GM23338 (cell line): ENCODE results near the gene PCBP3. TPM values are rescaled to one million over a fixed set of nuclear protein-coding genes. Genes with fewer than 3 reads are reported as not detected.

Source experiments
- ATAC-seq: fragments of 200-7000 bp; cut with Tn5 transposase; 3 replicates; pipeline ENCODE4 v1.9.1; 2020
- DNase-seq: peaks from one replicate; pipeline ENCODE4 v3.0.0-alpha.2; 2015; ENCODE audit warnings: low spot score
- H2AFZ ChIP-seq: fragments of 200-600 bp; sonication (generic); 2 replicates; pipeline ENCODE4 v1.8.0; 2016; ENCODE audit warnings: antibody characterized with exemption, mild to moderate bottlenecking, moderate library complexity
- H3F3A ChIP-seq: fragments of 200-600 bp; sonication (generic); replicated peaks from 2 replicates; pipeline ENCODE4 v1.8.0; 2017; ENCODE audit warnings: antibody characterized with exemption, mixed run types, low read depth
- H3K27ac ChIP-seq: fragments of 200-600 bp; sonication (generic); 2 replicates; pipeline ENCODE4 v1.6.1; 2016; ENCODE audit warnings: low read depth
- H3K27me3 ChIP-seq: fragments of 200-600 bp; sonication (generic); 2 replicates; pipeline ENCODE4 v1.8.0; 2016; ENCODE audit warnings: mild to moderate bottlenecking, mixed run types, moderate library complexity; ENCODE audit not compliant: insufficient read depth
- H3K36me3 ChIP-seq: fragments of 200-600 bp; sonication (generic); 2 replicates; pipeline ENCODE4 v1.8.0; 2016; ENCODE audit warnings: mild to moderate bottlenecking; ENCODE audit not compliant: insufficient read depth
- H3K4me1 ChIP-seq: fragments of 200-600 bp; sonication (generic); 2 replicates; pipeline ENCODE4 v1.8.0; 2016; ENCODE audit warnings: mild to moderate bottlenecking, moderate library complexity; ENCODE audit not compliant: insufficient read depth
- H3K4me2 ChIP-seq: fragments of 200-600 bp; sonication (generic); 2 replicates; pipeline ENCODE4 v1.7.1; 2017; ENCODE audit warnings: mixed run types
- H3K4me3 ChIP-seq: fragments of 200-600 bp; sonication (generic); 2 replicates; pipeline ENCODE4 v1.6.1; 2016; ENCODE audit warnings: mixed run types
- H3K79me2 ChIP-seq: fragments of 200-600 bp; sonication (generic); replicated peaks from 2 replicates; pipeline ENCODE4 v1.8.0; 2017; ENCODE audit warnings: mild to moderate bottlenecking; ENCODE audit not compliant: insufficient read depth
- H3K9me2 ChIP-seq: fragments of 200-600 bp; sonication (generic); 2 replicates; pipeline ENCODE4 v1.8.0; 2017; ENCODE audit not compliant: insufficient read depth
- H4K20me1 ChIP-seq: fragments of 200-600 bp; sonication (generic); replicated peaks from 2 replicates; pipeline ENCODE4 v1.8.0; 2017; ENCODE audit warnings: mild to moderate bottlenecking; ENCODE audit not compliant: insufficient read depth
- H3K27ac Mint-ChIP-seq: 2 replicates; pipeline ENCODE4 v1.8.0; 2020; ENCODE audit warnings: inconsistent platforms, mild to moderate bottlenecking, moderate library complexity, mixed read lengths
- H3K27me3 Mint-ChIP-seq: 3 replicates; pipeline ENCODE4 v1.8.0; 2022; ENCODE audit warnings: low read depth, mild to moderate bottlenecking, moderate library complexity, mixed read lengths, inconsistent platforms; ENCODE audit not compliant: insufficient read depth, poor library complexity
- H3K36me3 Mint-ChIP-seq: 3 replicates; pipeline ENCODE4 v1.8.0; 2021; ENCODE audit warnings: low read depth, mild to moderate bottlenecking, inconsistent platforms, moderate library complexity, mixed read lengths
- H3K4me1 Mint-ChIP-seq: 3 replicates; pipeline ENCODE4 v1.8.0; 2020; ENCODE audit warnings: mild to moderate bottlenecking, inconsistent platforms, mixed read lengths
- H3K4me3 Mint-ChIP-seq: 3 replicates; pipeline ENCODE4 v1.8.0; 2021; ENCODE audit warnings: moderate library complexity, mild to moderate bottlenecking, inconsistent platforms, mixed read lengths
- H3K9me3 Mint-ChIP-seq: 3 replicates; pipeline ENCODE4 v1.8.0; 2020; ENCODE audit warnings: moderate library complexity, mild to moderate bottlenecking, inconsistent platforms, mixed read lengths
- CREB1 ChIP-seq: fragments of 250-450 bp; sonication (Bioruptor Pico); IDR thresholded peaks from 2 replicates; pipeline ENCODE4 v1.5.0; 2020; ENCODE audit warnings: low read depth, mild to moderate bottlenecking, moderate library complexity
- EZH2 ChIP-seq: fragments of 200-600 bp; sonication (generic); IDR thresholded peaks from one replicate; pipeline ENCODE4 v1.8.0; 2017; ENCODE audit warnings: antibody characterized with exemption, mild to moderate bottlenecking, low read depth; ENCODE audit not compliant: unreplicated experiment
- JUNB ChIP-seq: IDR thresholded peaks from one replicate; pipeline ENCODE4 v1.6.1; 2016; ENCODE audit warnings: antibody characterized with exemption; ENCODE audit not compliant: unreplicated experiment
- POLR2AphosphoS5 ChIP-seq: IDR thresholded peaks from 2 replicates; pipeline ENCODE4 v1.6.1; 2016; ENCODE audit warnings: antibody characterized with exemption, low read depth
- ZNF331 ChIP-seq: fragments of 250-450 bp; sonication (Bioruptor Pico); IDR thresholded peaks from 2 replicates; pipeline ENCODE4 v1.5.0; 2020; ENCODE audit warnings: low read depth, mild to moderate bottlenecking, moderate library complexity
- polyA plus RNA-seq: library from polyadenylated mRNA; unstranded; fragments of >200 nt; fragmentation: Nextera tagmentation; extraction: Ambion mirVana; gene quantifications from 2 replicates; pipeline ENCODE4 v1.2.1, GENCODE V29; 2016
- total RNA-seq: library from RNA; depleted of rRNA; stranded (reverse); fragments of >200 nt; shearing (Covaris generic); gene quantifications from 2 replicates; pipeline ENCODE4 v1.2.3, GENCODE V29; 2014
- TF ChIP-seq, protein P1 (sequence below): IDR thresholded peaks from one replicate; pipeline ENCODE4 v1.6.1; 2018; ENCODE audit warnings: antibody characterized with exemption; ENCODE audit not compliant: unreplicated experiment
- TF ChIP-seq, protein P2 (sequence below): fragments of 250-450 bp; sonication (Bioruptor Pico); IDR thresholded peaks from 2 replicates; pipeline ENCODE4 v1.5.0; 2020; ENCODE audit warnings: mild to moderate bottlenecking, moderate library complexity

Gene PCBP3
- total and polyA plus RNA-seq, 2 experiments from 2014 or later, result 7.1 to 9.1 TPM

- H3K27ac Mint-ChIP-seq, result no peak overlapping the region
- H3K9me2 ChIP-seq, result 0 out of 2 replicates have a peak, but pooled peaks cover 3% of the 10 kb centered on the region
These were observed 210.3 kb downstream of the PCBP3 start for GRCh38 chr21:45853703-45854342.

More at GRCh38 chr21:45853703-45854342, 210.3 kb downstream of the PCBP3 start:
- DNase-seq (no peak), ATAC-seq (no peak)
- Histone ChIP-seq H2AFZ (no peak overlapping the region), H4K20me1 (no peaks in the 10 kb centered on the region), H3K4me3 (no peak overlapping the region), H3F3A (no peaks in the 10 kb centered on the region), H3K4me2 (no peak overlapping the region), H3K4me1 (peaks cover 16% of the 10 kb centered on the region), H3K36me3 (no peaks in the 10 kb centered on the region), H3K79me2 (no peaks in the 10 kb centered on the region), H3K27ac (no peak overlapping the region), H3K27me3 (no peaks in the 10 kb centered on the region)
- H3K4me1 Mint-ChIP-seq, result peaks cover 34% of the 10 kb centered on the region
- no peaks in the 10 kb centered on the region for H3K36me3 Mint-ChIP-seq
- TF ChIP-seq EZH2 (no peak), JUNB (no peak), ZNF331 (CRISPR knock-in tag) (no peak), POLR2AphosphoS5 (no peak), CREB1 (no peak)
- TF ChIP-seq, protein P1, sequence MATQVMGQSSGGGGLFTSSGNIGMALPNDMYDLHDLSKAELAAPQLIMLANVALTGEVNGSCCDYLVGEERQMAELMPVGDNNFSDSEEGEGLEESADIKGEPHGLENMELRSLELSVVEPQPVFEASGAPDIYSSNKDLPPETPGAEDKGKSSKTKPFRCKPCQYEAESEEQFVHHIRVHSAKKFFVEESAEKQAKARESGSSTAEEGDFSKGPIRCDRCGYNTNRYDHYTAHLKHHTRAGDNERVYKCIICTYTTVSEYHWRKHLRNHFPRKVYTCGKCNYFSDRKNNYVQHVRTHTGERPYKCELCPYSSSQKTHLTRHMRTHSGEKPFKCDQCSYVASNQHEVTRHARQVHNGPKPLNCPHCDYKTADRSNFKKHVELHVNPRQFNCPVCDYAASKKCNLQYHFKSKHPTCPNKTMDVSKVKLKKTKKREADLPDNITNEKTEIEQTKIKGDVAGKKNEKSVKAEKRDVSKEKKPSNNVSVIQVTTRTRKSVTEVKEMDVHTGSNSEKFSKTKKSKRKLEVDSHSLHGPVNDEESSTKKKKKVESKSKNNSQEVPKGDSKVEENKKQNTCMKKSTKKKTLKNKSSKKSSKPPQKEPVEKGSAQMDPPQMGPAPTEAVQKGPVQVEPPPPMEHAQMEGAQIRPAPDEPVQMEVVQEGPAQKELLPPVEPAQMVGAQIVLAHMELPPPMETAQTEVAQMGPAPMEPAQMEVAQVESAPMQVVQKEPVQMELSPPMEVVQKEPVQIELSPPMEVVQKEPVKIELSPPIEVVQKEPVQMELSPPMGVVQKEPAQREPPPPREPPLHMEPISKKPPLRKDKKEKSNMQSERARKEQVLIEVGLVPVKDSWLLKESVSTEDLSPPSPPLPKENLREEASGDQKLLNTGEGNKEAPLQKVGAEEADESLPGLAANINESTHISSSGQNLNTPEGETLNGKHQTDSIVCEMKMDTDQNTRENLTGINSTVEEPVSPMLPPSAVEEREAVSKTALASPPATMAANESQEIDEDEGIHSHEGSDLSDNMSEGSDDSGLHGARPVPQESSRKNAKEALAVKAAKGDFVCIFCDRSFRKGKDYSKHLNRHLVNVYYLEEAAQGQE, result no peak
- TF ChIP-seq, protein P2, sequence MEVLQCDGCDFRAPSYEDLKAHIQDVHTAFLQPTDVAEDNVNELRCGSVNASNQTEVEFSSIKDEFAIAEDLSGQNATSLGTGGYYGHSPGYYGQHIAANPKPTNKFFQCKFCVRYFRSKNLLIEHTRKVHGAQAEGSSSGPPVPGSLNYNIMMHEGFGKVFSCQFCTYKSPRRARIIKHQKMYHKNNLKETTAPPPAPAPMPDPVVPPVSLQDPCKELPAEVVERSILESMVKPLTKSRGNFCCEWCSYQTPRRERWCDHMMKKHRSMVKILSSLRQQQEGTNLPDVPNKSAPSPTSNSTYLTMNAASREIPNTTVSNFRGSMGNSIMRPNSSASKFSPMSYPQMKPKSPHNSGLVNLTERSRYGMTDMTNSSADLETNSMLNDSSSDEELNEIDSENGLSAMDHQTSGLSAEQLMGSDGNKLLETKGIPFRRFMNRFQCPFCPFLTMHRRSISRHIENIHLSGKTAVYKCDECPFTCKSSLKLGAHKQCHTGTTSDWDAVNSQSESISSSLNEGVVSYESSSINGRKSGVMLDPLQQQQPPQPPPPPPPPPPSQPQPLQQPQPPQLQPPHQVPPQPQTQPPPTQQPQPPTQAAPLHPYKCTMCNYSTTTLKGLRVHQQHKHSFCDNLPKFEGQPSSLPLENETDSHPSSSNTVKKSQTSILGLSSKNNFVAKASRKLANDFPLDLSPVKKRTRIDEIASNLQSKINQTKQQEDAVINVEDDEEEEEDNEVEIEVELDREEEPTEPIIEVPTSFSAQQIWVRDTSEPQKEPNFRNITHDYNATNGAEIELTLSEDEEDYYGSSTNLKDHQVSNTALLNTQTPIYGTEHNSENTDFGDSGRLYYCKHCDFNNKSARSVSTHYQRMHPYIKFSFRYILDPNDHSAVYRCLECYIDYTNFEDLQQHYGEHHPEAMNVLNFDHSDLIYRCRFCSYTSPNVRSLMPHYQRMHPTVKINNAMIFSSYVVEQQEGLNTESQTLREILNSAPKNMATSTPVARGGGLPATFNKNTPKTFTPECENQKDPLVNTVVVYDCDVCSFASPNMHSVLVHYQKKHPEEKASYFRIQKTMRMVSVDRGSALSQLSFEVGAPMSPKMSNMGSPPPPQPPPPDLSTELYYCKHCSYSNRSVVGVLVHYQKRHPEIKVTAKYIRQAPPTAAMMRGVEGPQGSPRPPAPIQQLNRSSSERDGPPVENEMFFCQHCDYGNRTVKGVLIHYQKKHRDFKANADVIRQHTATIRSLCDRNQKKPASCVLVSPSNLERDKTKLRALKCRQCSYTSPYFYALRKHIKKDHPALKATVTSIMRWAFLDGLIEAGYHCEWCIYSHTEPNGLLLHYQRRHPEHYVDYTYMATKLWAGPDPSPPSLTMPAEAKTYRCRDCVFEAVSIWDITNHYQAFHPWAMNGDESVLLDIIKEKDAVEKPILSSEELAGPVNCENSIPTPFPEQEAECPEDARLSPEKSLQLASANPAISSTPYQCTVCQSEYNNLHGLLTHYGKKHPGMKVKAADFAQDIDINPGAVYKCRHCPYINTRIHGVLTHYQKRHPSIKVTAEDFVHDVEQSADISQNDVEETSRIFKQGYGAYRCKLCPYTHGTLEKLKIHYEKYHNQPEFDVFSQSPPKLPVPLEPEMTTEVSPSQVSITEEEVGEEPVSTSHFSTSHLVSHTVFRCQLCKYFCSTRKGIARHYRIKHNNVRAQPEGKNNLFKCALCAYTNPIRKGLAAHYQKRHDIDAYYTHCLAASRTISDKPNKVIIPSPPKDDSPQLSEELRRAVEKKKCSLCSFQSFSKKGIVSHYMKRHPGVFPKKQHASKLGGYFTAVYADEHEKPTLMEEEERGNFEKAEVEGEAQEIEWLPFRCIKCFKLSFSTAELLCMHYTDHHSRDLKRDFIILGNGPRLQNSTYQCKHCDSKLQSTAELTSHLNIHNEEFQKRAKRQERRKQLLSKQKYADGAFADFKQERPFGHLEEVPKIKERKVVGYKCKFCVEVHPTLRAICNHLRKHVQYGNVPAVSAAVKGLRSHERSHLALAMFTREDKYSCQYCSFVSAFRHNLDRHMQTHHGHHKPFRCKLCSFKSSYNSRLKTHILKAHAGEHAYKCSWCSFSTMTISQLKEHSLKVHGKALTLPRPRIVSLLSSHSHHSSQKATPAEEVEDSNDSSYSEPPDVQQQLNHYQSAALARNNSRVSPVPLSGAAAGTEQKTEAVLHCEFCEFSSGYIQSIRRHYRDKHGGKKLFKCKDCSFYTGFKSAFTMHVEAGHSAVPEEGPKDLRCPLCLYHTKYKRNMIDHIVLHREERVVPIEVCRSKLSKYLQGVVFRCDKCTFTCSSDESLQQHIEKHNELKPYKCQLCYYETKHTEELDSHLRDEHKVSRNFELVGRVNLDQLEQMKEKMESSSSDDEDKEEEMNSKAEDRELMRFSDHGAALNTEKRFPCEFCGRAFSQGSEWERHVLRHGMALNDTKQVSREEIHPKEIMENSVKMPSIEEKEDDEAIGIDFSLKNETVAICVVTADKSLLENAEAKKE (CRISPR knock-in tag), result no peak
- no peaks in the 10 kb centered on the region for H3K9me3 Mint-ChIP-seq
- no peak overlapping the region for H3K4me3 Mint-ChIP-seq
- H3K27me3 Mint-ChIP-seq, result peaks cover 8% of the 10 kb centered on the region
